Activated CD8-positive, alpha-beta T cell treated with anti-CD3 and anti-CD28 coated beads for 36 hours (primary cell): Measurements from ENCODE around the gene FLAD1. TPM values are rescaled to one million over a fixed set of nuclear protein-coding genes. Genes with fewer than 3 reads are reported as not detected.

ENCODE experiments used
- ATAC-seq: fragments of 200-7000 bp; cut with Tn5 transposase; one replicate; pipeline ENCODE4 v1.10.0; 2021; ENCODE audit warnings: mild to moderate bottlenecking, moderate library complexity
- CTCF ChIA-PET: fragments of 350-600 bp; sonication (Branson Sonifier 250); formaldehyde crosslinking; loops from one replicate; lab custom pipeline; 2021; ENCODE audit warnings: antibody characterized with exemption; lab: Charles Lee
- POLR2A ChIA-PET: fragments of 350-600 bp; sonication (Branson Sonifier 250); formaldehyde crosslinking; loops from one replicate; lab custom pipeline; 2021; ENCODE audit warnings: antibody characterized with exemption; lab: Charles Lee
- DNase-seq: peaks from one replicate; pipeline ENCODE4 v3.0.0-alpha.2; 2020
- H3K27ac Mint-ChIP-seq: one replicate; pipeline ENCODE4 v1.8.0; 2021; ENCODE audit warnings: mild to moderate bottlenecking, mixed read lengths
- H3K27me3 Mint-ChIP-seq: one replicate; pipeline ENCODE4 v1.8.0; 2021; ENCODE audit warnings: mixed read lengths
- H3K36me3 Mint-ChIP-seq: one replicate; pipeline ENCODE4 v1.8.0; 2021; ENCODE audit warnings: low read depth, mixed read lengths
- H3K4me1 Mint-ChIP-seq: one replicate; pipeline ENCODE4 v1.8.0; 2021; ENCODE audit warnings: low read depth, mixed read lengths
- H3K4me3 Mint-ChIP-seq: one replicate; pipeline ENCODE4 v1.8.0; 2021; ENCODE audit warnings: mild to moderate bottlenecking, moderate library complexity, mixed read lengths
- H3K9me3 Mint-ChIP-seq: one replicate; pipeline ENCODE4 v1.8.0; 2021; ENCODE audit warnings: mixed read lengths
- intact Hi-C: fragments of 100-400 bp; cut with micrococcal nuclease; formaldehyde crosslinking; loops from one replicate; pipeline ENCODE4 v1.10.0; 2022
- total RNA-seq, 2 experiments: library from RNA; stranded (reverse); gene quantifications; one replicate each; pipeline ENCODE4 v1.2.3, GENCODE V29; 2021
- TF ChIP-seq, protein P1 (sequence below): fragments of 200-600 bp; IDR thresholded peaks from one replicate; pipeline ENCODE4 v1.8.0; 2022; ENCODE audit warnings: antibody characterized with exemption, mild to moderate bottlenecking

The FLAD1 gene
- total RNA-seq, 2 experiments from 2014 or later = 31.5 to 32.9 TPM

DNA sequence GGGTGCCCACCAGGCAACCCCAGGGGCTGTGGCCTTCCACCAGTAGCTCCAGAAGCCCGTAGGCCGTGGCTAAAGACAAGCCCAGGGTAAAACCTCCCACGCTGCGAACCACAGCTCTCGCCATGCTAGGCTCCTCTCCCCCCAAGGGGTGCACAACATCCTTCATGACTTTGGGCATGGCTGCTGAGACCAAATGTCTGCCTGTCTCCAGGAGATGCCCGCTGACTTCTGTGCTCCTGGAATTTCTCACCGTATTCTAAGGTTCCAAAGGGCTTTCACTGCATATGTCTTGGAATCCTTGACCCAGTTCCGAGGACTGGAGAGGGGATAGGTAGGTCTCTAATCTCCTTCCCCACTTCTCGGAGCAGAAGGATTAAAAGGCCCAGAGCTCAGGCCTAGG, 50.4 kb downstream of the FLAD1 start, which contains the start of the genes DCST1 and DCST2:
Gene DCST1, plus strand, starts transcription at position 301 of the 400 bp plus-strand sequence. CDS start 213 bp downstream, outside the sequence.
Gene DCST2, minus strand, starts transcription at position 258 of the 400 bp plus-strand sequence. Its CDS starts 80 bp downstream, at position 178.
- H3K27me3 Mint-ChIP-seq = peaks cover 5% of the 10 kb centered on the region
- ATAC-seq (no peak), DNase-seq (no peak)
- ChIA-PET CTCF (interaction anchor here (1.1 to 1.7 kb wide), 2 partner anchors 26 to 52 kb away, joined by 3 to 6 read pairs; no protein-coding TSS in a partner anchor), POLR2A (no interaction called here)
- no peak within 1 kb of the TSS for H3K27ac Mint-ChIP-seq
- TF ChIP-seq, protein P1, sequence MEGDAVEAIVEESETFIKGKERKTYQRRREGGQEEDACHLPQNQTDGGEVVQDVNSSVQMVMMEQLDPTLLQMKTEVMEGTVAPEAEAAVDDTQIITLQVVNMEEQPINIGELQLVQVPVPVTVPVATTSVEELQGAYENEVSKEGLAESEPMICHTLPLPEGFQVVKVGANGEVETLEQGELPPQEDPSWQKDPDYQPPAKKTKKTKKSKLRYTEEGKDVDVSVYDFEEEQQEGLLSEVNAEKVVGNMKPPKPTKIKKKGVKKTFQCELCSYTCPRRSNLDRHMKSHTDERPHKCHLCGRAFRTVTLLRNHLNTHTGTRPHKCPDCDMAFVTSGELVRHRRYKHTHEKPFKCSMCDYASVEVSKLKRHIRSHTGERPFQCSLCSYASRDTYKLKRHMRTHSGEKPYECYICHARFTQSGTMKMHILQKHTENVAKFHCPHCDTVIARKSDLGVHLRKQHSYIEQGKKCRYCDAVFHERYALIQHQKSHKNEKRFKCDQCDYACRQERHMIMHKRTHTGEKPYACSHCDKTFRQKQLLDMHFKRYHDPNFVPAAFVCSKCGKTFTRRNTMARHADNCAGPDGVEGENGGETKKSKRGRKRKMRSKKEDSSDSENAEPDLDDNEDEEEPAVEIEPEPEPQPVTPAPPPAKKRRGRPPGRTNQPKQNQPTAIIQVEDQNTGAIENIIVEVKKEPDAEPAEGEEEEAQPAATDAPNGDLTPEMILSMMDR = no peak
- no peak within 1 kb of the TSS for H3K4me3 Mint-ChIP-seq
- no peaks in the 10 kb centered on the region for H3K9me3 Mint-ChIP-seq
- no peaks in the 10 kb centered on the region for H3K4me1 Mint-ChIP-seq
- intact Hi-C loops = no loop called here
- H3K36me3 Mint-ChIP-seq = no peaks in the 10 kb centered on the region

DNA sequence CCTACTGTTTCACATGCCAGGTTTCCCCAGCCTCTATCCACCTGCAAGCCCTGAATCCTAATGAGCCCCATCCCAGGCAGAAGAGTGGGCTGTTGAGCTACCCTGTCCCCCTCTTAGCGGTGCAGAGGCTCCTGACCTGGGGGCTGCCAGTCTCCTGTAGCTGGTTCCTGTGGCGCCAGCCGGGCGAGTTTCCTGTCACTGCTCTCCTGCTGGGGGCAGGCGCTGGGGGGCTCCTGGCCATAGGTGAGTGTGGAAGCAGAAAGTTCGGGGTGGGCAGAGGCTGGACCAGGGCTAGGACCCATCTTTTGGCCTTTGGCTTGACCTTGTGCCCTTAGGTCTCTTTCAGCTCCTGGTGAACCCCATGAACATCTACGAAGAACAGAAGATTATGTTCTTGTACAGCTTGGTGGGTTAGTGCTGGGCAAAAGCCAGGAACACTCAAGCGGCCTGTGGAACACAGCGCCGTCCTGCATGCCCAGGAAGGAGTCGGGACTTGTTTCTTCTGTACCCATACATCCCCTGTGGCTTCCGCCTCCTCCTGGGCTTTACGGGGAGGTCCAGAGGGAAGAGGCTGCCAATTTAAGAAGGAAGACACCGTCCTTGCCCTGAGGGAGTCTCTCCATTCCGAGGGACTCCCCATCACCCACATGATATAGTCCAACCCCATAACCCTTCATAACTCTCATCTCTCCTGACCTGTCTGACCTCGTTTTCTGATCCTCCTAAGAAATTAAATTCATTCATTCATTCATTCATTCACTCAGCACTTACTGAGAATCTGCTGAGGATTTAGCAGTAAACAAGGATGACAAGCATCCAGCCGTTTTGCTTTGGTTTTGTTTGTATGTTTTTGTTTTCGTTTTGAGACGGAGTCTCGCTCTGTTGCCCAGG, 51.4 kb downstream of the FLAD1 start:
- H3K36me3 Mint-ChIP-seq = no peaks in the 10 kb centered on the region
- no peak for ATAC-seq
- POLR2A ChIA-PET = no interaction called here

DNA sequence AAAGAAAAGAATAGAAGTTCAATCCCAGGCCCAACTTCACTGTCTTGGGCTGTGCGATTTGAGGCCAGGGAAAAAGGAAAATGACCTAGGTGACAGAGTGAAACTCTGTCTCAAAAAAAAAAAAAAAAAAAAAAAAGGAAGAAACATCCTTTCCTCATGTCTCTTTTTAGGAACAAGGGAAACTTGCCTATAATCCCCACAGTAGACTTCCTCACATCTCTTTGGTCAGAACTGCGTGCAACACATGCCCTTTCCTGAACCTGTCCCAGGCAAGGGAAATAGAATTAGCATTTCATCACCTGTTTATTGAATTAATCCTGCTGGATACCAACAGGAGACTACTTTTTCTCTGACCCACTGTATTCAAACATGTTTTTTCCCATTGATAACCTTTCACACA, 52.8 kb downstream of the FLAD1 start:
- H3K4me1 Mint-ChIP-seq = no peaks in the 10 kb centered on the region
- H3K9me3 Mint-ChIP-seq = no peaks in the 10 kb centered on the region
- TF ChIP-seq, protein P1 = no peak
- ATAC-seq (no peak), DNase-seq (no peak)
- POLR2A ChIA-PET = no interaction called here
- no peak overlapping the region for H3K4me3 Mint-ChIP-seq
- no peaks in the 10 kb centered on the region for H3K36me3 Mint-ChIP-seq
- peaks cover 5% of the 10 kb centered on the region for H3K27me3 Mint-ChIP-seq
- no peak overlapping the region for H3K27ac Mint-ChIP-seq
- CTCF ChIA-PET = interaction anchor here (0.7 to 1.4 kb wide), 2 partner anchors 9 to 67 kb away, joined by 3 to 7 read pairs; no protein-coding TSS in a partner anchor
- intact Hi-C loops = no loop called here

More for the DNA sequence above, 51.4 kb downstream of the FLAD1 start:
- TF ChIP-seq, protein P1 = no peak
- intact Hi-C loops = no loop called here
- Mint-ChIP-seq H3K9me3 (no peaks in the 10 kb centered on the region), H3K27me3 (peaks cover 5% of the 10 kb centered on the region), H3K27ac (no peak overlapping the region), H3K4me1 (no peaks in the 10 kb centered on the region), H3K4me3 (no peak overlapping the region)
- no peak for DNase-seq
- CTCF ChIA-PET = interaction anchor here (1.4 to 1.7 kb wide), 2 partner anchors 10 to 51 kb away, joined by 6 to 7 read pairs; no protein-coding TSS in a partner anchor

DNA sequence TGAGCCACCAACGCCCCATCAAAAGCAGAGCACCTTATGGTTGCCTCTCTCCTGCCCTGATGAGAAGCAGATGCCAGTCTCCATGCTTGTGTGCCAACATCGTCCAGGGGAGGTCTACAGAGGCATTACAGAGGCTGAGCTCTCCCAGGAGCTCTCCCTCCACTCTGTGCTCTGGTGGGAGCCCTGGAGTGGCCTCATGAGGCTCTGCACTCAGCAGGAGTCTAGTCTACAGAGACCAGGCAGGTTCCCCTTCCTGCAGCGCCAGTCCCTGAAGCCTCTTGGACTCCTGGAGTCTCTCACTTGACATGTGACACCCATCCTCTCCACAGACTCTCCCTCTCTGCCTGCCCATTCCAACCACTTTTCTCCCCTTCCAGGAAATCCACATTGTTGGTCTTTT, 53.9 kb downstream of the FLAD1 start:
- ChIA-PET CTCF (interaction anchor here (1.2 to 2.5 kb wide), 3 partner anchors 15 to 24 kb away, joined by 3 to 7 read pairs (median 5); no protein-coding TSS in a partner anchor), POLR2A (no interaction called here)
- Mint-ChIP-seq H3K36me3 (no peaks in the 10 kb centered on the region), H3K4me1 (no peaks in the 10 kb centered on the region), H3K27ac (no peak overlapping the region), H3K9me3 (no peaks in the 10 kb centered on the region), H3K4me3 (no peak overlapping the region), H3K27me3 (peaks cover 5% of the 10 kb centered on the region)
- TF ChIP-seq, protein P1 = no peak
- DNase-seq (no peak), ATAC-seq (no peak)
- intact Hi-C loops = no loop called here
